IPS-18a (cell line): ENCODE data around the gene DIAPH3.

Experiments used
- H3K27ac ChIP-seq: one replicate; pipeline ENCODE4 v1.5.1; 2013; ENCODE audit warnings: low read length
- H3K27me3 ChIP-seq: one replicate; pipeline ENCODE4 v1.6.1; 2013; ENCODE audit warnings: mild to moderate bottlenecking, low read length; ENCODE audit not compliant: control insufficient read depth, insufficient read depth
- H3K36me3 ChIP-seq: one replicate; pipeline ENCODE4 v1.6.1; 2013; ENCODE audit warnings: low read depth, low read length; ENCODE audit not compliant: control insufficient read depth
- H3K4me1 ChIP-seq: one replicate; pipeline ENCODE4 v1.6.1; 2013; ENCODE audit warnings: low read depth, low read length; ENCODE audit not compliant: control insufficient read depth
- H3K4me3 ChIP-seq: one replicate; pipeline ENCODE4 v1.5.1; 2013; ENCODE audit warnings: low read length
- H3K9ac ChIP-seq: one replicate; pipeline ENCODE4 v1.6.1; 2013; ENCODE audit warnings: mild to moderate bottlenecking, low read length, moderate library complexity
- H3K9me3 ChIP-seq: one replicate; pipeline ENCODE4 v1.6.1; 2013; ENCODE audit warnings: low read depth, low read length; ENCODE audit not compliant: control insufficient read depth

The DIAPH3 gene

GRCh38 chr13:59734393-59734792 lies 429.3 kb downstream of the DIAPH3 start:
- no peaks in the 10 kb centered on the region for H3K4me1 ChIP-seq
- H3K4me3 ChIP-seq = no peak overlapping the region
- H3K27ac ChIP-seq = no peak overlapping the region
- no peaks in the 10 kb centered on the region for H3K9me3 ChIP-seq
- no peaks in the 10 kb centered on the region for H3K27me3 ChIP-seq
- H3K36me3 ChIP-seq = no peaks in the 10 kb centered on the region
- H3K9ac ChIP-seq = no peak overlapping the region

GRCh38 chr13:59733744-59734143 lies 430.0 kb downstream of the DIAPH3 start:
- no peaks in the 10 kb centered on the region for H3K4me1 ChIP-seq
- H3K27me3 ChIP-seq = no peaks in the 10 kb centered on the region
- H3K9me3 ChIP-seq = no peaks in the 10 kb centered on the region
- H3K36me3 ChIP-seq = no peaks in the 10 kb centered on the region
- no peak overlapping the region for H3K4me3 ChIP-seq
- no peak overlapping the region for H3K9ac ChIP-seq
- no peak overlapping the region for H3K27ac ChIP-seq

GRCh38 chr13:59730026-59730425 lies 433.7 kb downstream of the DIAPH3 start:
- Histone ChIP-seq H3K9ac (no peak overlapping the region), H3K4me1 (no peaks in the 10 kb centered on the region), H3K4me3 (no peak overlapping the region), H3K27me3 (no peaks in the 10 kb centered on the region), H3K27ac (no peak overlapping the region), H3K36me3 (no peaks in the 10 kb centered on the region), H3K9me3 (no peaks in the 10 kb centered on the region)

- Histone ChIP-seq H3K27me3 (no peaks in the 10 kb centered on the region), H3K9me3 (no peaks in the 10 kb centered on the region), H3K27ac (no peak overlapping the region), H3K4me1 (no peaks in the 10 kb centered on the region), H3K9ac (no peak overlapping the region), H3K36me3 (no peaks in the 10 kb centered on the region), H3K4me3 (no peak overlapping the region)
These were observed 434.7 kb downstream of the DIAPH3 start for GRCh38 chr13:59728896-59729545.

- H3K4me3 ChIP-seq = no peak overlapping the region
- no peaks in the 10 kb centered on the region for H3K9me3 ChIP-seq
- no peaks in the 10 kb centered on the region for H3K4me1 ChIP-seq
- H3K36me3 ChIP-seq = no peaks in the 10 kb centered on the region
- no peak overlapping the region for H3K27ac ChIP-seq
- no peak overlapping the region for H3K9ac ChIP-seq
- H3K27me3 ChIP-seq = no peaks in the 10 kb centered on the region
These were observed 441.5 kb downstream of the DIAPH3 start for GRCh38 chr13:59721926-59722910.

- H3K36me3 ChIP-seq = no peaks in the 10 kb centered on the region
- H3K9ac ChIP-seq = no peak overlapping the region
- H3K27me3 ChIP-seq = no peaks in the 10 kb centered on the region
- H3K4me1 ChIP-seq = peaks cover under 1% of the 10 kb centered on the region
- no peak overlapping the region for H3K4me3 ChIP-seq
- H3K9me3 ChIP-seq = no peaks in the 10 kb centered on the region
- H3K27ac ChIP-seq = no peak overlapping the region
These were observed 448.1 kb downstream of the DIAPH3 start for GRCh38 chr13:59715611-59716010.

- H3K4me1 ChIP-seq = peaks cover 4% of the 10 kb centered on the region
- H3K4me3 ChIP-seq = no peak overlapping the region
- no peaks in the 10 kb centered on the region for H3K9me3 ChIP-seq
- no peaks in the 10 kb centered on the region for H3K36me3 ChIP-seq
- no peak overlapping the region for H3K9ac ChIP-seq
- no peaks in the 10 kb centered on the region for H3K27me3 ChIP-seq
- no peak overlapping the region for H3K27ac ChIP-seq
These were observed 452.6 kb downstream of the DIAPH3 start for GRCh38 chr13:59710996-59711701.

GRCh38 chr13:59710416-59710815 lies 453.3 kb downstream of the DIAPH3 start:
- H3K27me3 ChIP-seq = no peaks in the 10 kb centered on the region
- peaks cover 4% of the 10 kb centered on the region for H3K4me1 ChIP-seq
- no peak overlapping the region for H3K27ac ChIP-seq
- no peaks in the 10 kb centered on the region for H3K9me3 ChIP-seq
- H3K4me3 ChIP-seq = no peak overlapping the region
- H3K36me3 ChIP-seq = no peaks in the 10 kb centered on the region
- no peak overlapping the region for H3K9ac ChIP-seq

- Histone ChIP-seq H3K27me3 (no peaks in the 10 kb centered on the region), H3K36me3 (no peaks in the 10 kb centered on the region), H3K9ac (no peak overlapping the region), H3K9me3 (no peaks in the 10 kb centered on the region), H3K27ac (no peak overlapping the region), H3K4me1 (peaks cover 4% of the 10 kb centered on the region), H3K4me3 (no peak overlapping the region)
These were observed 457.4 kb downstream of the DIAPH3 start for GRCh38 chr13:59706101-59706976.

- Histone ChIP-seq H3K4me1 (no peaks in the 10 kb centered on the region), H3K4me3 (no peak overlapping the region), H3K36me3 (no peaks in the 10 kb centered on the region), H3K9ac (no peak overlapping the region), H3K27me3 (no peaks in the 10 kb centered on the region), H3K9me3 (no peaks in the 10 kb centered on the region), H3K27ac (no peak overlapping the region)
These were observed 461.5 kb downstream of the DIAPH3 start for GRCh38 chr13:59702269-59702668.

GRCh38 chr13:59701261-59701660 lies 462.5 kb downstream of the DIAPH3 start:
- Histone ChIP-seq H3K4me1 (no peaks in the 10 kb centered on the region), H3K9ac (no peak overlapping the region), H3K4me3 (no peak overlapping the region), H3K9me3 (no peaks in the 10 kb centered on the region), H3K27me3 (no peaks in the 10 kb centered on the region), H3K36me3 (no peaks in the 10 kb centered on the region), H3K27ac (no peak overlapping the region)
